ENCODE data around the gene FRAT2. TPM values are rescaled to one million over a fixed set of nuclear protein-coding genes. Genes with fewer than 3 reads are reported as not detected.

Gene FRAT2
- total and polyA plus RNA-seq, 2 of the 13 experiments (the other 11 are each of a cell fraction or from before 2014, with no cell fraction given) = 7.2 to 14.1 TPM

- TF ChIP-seq RELA (CRISPR knock-in tag; IDR thresholded peaks at IDR 0.05) (no peak), MAX (IDR thresholded peaks at IDR 0.05) (peak; percentile 62; the same call in 1 of the 2 replicates), IRF9 (CRISPR knock-in tag; IDR thresholded peaks at IDR 0.05; ENCODE audit: borderline replicate concordance) (0 out of 2 replicates have a peak, but pooled peaks have one; percentile 46), TBL1XR1 (IDR thresholded peaks at IDR 0.05; ENCODE audit: borderline replicate concordance, low read length, partially characterized antibody) (no peak), ZMAT5 (CRISPR knock-in tag; IDR thresholded peaks at IDR 0.05; ENCODE audit: borderline replicate concordance, low read depth) (no peak), ZNF549 (CRISPR knock-in tag; IDR thresholded peaks at IDR 0.05) (no peak), ZBTB14 (CRISPR knock-in tag; IDR thresholded peaks at IDR 0.05) (peak; percentile 11; the same call in 1 of the 2 replicates), THAP7 (CRISPR knock-in tag; IDR thresholded peaks at IDR 0.05) (peak; percentile 61; the same call in 1 of the 2 replicates), RBFOX2 (IDR thresholded peaks at IDR 0.05; ENCODE audit: low read depth, low read length) (peak; percentile 67), SRSF1 (optimal IDR thresholded peaks at IDR 0.05; ENCODE audit: low read depth, low read length) (no peak), SNAPC5 (CRISPR knock-in tag; IDR thresholded peaks at IDR 0.05; ENCODE audit: borderline replicate concordance) (no peak), ZNF737 (CRISPR knock-in tag; IDR thresholded peaks at IDR 0.05; ENCODE audit: borderline replicate concordance) (no peak), CREB3 (CRISPR knock-in tag; IDR thresholded peaks at IDR 0.05) (no peak), ZNF768 (CRISPR knock-in tag; IDR thresholded peaks at IDR 0.05) (0 out of 2 replicates have a peak, but pooled peaks have one; percentile 3), RAD51 (IDR thresholded peaks at IDR 0.05; ENCODE audit: borderline replicate concordance) (no peak), ZNF260 (CRISPR knock-in tag; IDR thresholded peaks at IDR 0.05; ENCODE audit: borderline replicate concordance, low read depth) (no peak), HDAC1 (CRISPR knock-in tag; IDR thresholded peaks at IDR 0.05) (peak; percentile 74), FIP1L1 (IDR thresholded peaks at IDR 0.05; ENCODE audit: borderline replicate concordance, insufficient read depth, low read depth, low read length) (no peak), KDM4B (CRISPR knock-in tag; IDR thresholded peaks at IDR 0.05) (no peak), NFATC3 (CRISPR knock-in tag; IDR thresholded peaks at IDR 0.05) (no peak), ZNF777 (CRISPR knock-in tag; IDR thresholded peaks at IDR 0.05) (peak; percentile 86), ATF1 (CRISPR knock-in tag; IDR thresholded peaks at IDR 0.05) (no peak), HNRNPL (IDR thresholded peaks at IDR 0.05; ENCODE audit: low read depth, low read length) (peak; percentile 94), FLYWCH1 (CRISPR knock-in tag; IDR thresholded peaks at IDR 0.05) (peak; percentile 9; the same call in 1 of the 2 replicates), KMT2A (CRISPR knock-in tag; IDR thresholded peaks at IDR 0.05) (peak; percentile 75; the same call in 1 of the 2 replicates), ZNF782 (CRISPR knock-in tag; IDR thresholded peaks at IDR 0.05; ENCODE audit: borderline replicate concordance) (0 out of 2 replicates have a peak, but pooled peaks have one; percentile 38)
Measured at GRCh38 chr10:97319671-97320479, 14.7 kb downstream of the FRAT2 start (continued).
